ENCODE measurements around the gene NEUROG3. TPM values are rescaled to one million over a fixed set of nuclear protein-coding genes. Genes with fewer than 3 reads are reported as not detected.
A peak's percentile ranks its signal among the peaks of the same experiment; 100 is the strongest.

The NEUROG3 gene
- polyA plus RNA-seq, 2 of the 4 experiments (the other 2 are of a cell fraction): not detected

DNA sequence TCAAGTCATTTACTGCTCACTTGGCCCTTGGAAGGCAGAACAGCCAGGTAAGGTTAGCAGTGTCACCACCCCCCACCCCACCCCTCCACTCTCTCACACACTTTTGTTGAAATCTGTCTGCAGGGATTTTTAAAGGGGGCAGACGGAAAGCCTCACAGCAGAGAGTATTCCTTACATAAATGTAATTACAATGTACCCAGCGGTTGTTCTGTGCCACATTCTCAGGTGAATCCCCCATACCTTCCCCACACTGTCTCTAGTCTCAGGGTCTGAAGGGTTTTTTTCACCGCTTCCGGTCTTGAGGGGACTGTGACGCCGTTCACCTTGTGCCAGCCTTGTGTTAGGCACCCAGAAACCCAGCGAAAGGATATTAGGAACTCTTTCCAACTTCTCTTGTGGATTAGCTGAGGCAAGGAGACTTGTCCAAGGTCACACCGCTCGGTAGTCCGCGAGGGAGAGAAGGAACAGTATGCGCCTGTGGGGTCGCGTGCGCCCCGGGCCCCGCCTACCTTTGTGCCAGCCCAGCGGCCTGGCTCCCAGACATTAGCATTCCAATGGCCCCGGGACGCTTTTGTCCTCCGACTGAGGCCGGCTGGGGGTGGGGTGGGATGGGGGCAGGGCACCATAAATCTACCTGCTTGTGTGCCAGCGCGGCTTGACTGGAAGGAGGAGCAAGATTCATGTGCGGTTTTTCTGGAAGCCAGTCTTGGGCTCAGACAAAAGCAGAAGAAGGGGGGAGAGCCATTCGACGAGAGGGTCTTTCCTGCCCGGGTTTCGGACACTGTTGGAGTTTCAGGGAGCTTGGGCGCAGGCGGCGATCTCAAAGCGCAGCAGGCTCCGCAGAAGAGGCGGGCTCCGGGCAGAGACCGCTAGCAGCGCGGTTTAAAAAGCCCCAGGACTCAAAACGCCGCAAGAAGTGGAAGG lies 4.5 kb downstream of the NEUROG3 start:
- H3K4me2 ChIP-seq: no peak overlapping the region
- ChIA-PET POLR2A (no interaction called here), CTCF (interaction anchor here (1.1 kb wide), 1 partner anchor 15 kb away, joined by 3 read pairs; no protein-coding TSS in a partner anchor)
- no peak overlapping the region for H3K27ac ChIP-seq
- WGBS (ENCODE audit: missing lambda C conversion rate): 57% methylated on average over 33 of the region's 41 CpGs
- DNase-seq (ENCODE audit: low read depth in 1 of 2, low spot score in 1 of 2) (no peak), ATAC-seq (no peak), FAIRE-seq (no peak)
- H3K4me1 ChIP-seq: peaks cover 6% of the 10 kb centered on the region; the same call in 1 of the 3 replicates
- H3K4me3 ChIP-seq: no peak overlapping the region
- TF ChIP-seq CBX8 (IDR thresholded peaks at IDR 0.05) (no peak), NR3C1 (IDR thresholded peaks at IDR 0.05) (no peak), FOXS1 (CRISPR knock-in tag; IDR thresholded peaks at IDR 0.05) (no peak), MAFK (IDR thresholded peaks at IDR 0.05; ENCODE audit: partially characterized antibody) (no peak), ZSCAN20 (CRISPR knock-in tag; IDR thresholded peaks at IDR 0.05) (no peak), HOXB13 (CRISPR knock-in tag; IDR thresholded peaks at IDR 0.05; ENCODE audit: low read depth) (no peak), CEBPB (IDR thresholded peaks at IDR 0.05) (no peak), TP53 (CRISPR knock-in tag; IDR thresholded peaks at IDR 0.05) (no peak), HOXB5 (CRISPR knock-in tag; IDR thresholded peaks at IDR 0.05) (no peak)
- TF ChIP-seq, protein P1, sequence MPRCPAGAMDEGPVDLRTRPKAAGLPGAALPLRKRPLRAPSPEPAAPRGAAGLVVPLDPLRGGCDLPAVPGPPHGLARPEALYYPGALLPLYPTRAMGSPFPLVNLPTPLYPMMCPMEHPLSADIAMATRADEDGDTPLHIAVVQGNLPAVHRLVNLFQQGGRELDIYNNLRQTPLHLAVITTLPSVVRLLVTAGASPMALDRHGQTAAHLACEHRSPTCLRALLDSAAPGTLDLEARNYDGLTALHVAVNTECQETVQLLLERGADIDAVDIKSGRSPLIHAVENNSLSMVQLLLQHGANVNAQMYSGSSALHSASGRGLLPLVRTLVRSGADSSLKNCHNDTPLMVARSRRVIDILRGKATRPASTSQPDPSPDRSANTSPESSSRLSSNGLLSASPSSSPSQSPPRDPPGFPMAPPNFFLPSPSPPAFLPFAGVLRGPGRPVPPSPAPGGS (IDR thresholded peaks at IDR 0.05): no peak
- TF ChIP-seq, protein P2, sequence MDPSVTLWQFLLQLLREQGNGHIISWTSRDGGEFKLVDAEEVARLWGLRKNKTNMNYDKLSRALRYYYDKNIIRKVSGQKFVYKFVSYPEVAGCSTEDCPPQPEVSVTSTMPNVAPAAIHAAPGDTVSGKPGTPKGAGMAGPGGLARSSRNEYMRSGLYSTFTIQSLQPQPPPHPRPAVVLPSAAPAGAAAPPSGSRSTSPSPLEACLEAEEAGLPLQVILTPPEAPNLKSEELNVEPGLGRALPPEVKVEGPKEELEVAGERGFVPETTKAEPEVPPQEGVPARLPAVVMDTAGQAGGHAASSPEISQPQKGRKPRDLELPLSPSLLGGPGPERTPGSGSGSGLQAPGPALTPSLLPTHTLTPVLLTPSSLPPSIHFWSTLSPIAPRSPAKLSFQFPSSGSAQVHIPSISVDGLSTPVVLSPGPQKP (IDR thresholded peaks at IDR 0.05; ENCODE audit: low read depth, low read length): no peak
- TF ChIP-seq, protein P3, sequence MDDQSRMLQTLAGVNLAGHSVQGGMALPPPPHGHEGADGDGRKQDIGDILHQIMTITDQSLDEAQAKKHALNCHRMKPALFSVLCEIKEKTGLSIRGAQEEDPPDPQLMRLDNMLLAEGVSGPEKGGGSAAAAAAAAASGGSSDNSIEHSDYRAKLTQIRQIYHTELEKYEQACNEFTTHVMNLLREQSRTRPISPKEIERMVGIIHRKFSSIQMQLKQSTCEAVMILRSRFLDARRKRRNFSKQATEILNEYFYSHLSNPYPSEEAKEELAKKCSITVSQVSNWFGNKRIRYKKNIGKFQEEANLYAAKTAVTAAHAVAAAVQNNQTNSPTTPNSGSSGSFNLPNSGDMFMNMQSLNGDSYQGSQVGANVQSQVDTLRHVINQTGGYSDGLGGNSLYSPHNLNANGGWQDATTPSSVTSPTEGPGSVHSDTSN (IDR thresholded peaks at IDR 0.05): no peak
- TF ChIP-seq, protein P4, sequence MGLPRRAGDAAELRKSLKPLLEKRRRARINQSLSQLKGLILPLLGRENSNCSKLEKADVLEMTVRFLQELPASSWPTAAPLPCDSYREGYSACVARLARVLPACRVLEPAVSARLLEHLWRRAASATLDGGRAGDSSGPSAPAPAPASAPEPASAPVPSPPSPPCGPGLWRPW (IDR thresholded peaks at IDR 0.05): no peak
- H3K9me3 ChIP-seq: no peaks in the 10 kb centered on the region

DNA sequence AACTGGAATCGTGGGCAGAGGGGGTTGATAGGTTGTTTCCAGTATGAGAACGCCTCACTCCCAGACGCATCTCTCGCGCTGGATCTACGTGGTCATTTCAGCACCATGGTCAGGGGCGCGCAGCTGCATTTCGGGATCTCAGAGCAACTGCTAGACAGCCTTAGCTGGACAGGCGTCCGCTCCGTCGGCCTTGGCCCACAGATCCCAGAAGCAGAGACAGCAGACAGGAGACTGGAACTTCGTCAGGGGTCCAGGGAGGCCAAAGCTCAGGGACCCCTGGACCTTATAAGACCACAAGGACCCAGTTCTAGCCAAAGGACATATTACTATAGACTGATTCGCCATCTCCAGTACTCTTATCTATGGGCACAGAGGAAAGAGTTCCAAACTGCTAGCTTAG lies 5.3 kb downstream of the NEUROG3 start:
- 16% methylated on average over 7 of the region's 15 CpGs for WGBS (ENCODE audit: missing lambda C conversion rate)
- POLR2A ChIA-PET: no interaction called here
- FAIRE-seq (no peak), ATAC-seq (peak; percentile 73 to 79; a peak in 5 of 6 replicates), DNase-seq (ENCODE audit: low read depth in 1 of 2, low spot score in 1 of 2) (peak; percentile 24 to 41)
- no peaks in the 10 kb centered on the region; the same call in 2 of the 3 replicates for H3K4me1 ChIP-seq
- CTCF ChIA-PET: interaction anchor here (1.0 kb wide), 1 partner anchor 13 kb away, joined by 4 read pairs; no protein-coding TSS in a partner anchor
- no peaks in the 10 kb centered on the region for H3K9me3 ChIP-seq
- H3K4me2 ChIP-seq: no peak overlapping the region
- TF ChIP-seq ESRRA (IDR thresholded peaks at IDR 0.05; ENCODE audit: borderline replicate concordance, low read length) (no peak), HOXB5 (CRISPR knock-in tag; IDR thresholded peaks at IDR 0.05) (no peak), EHMT2 (IDR thresholded peaks at IDR 0.05; ENCODE audit: low read depth) (peak; percentile 68; the same call in 1 of the 2 replicates)
- TF ChIP-seq, protein P5, sequence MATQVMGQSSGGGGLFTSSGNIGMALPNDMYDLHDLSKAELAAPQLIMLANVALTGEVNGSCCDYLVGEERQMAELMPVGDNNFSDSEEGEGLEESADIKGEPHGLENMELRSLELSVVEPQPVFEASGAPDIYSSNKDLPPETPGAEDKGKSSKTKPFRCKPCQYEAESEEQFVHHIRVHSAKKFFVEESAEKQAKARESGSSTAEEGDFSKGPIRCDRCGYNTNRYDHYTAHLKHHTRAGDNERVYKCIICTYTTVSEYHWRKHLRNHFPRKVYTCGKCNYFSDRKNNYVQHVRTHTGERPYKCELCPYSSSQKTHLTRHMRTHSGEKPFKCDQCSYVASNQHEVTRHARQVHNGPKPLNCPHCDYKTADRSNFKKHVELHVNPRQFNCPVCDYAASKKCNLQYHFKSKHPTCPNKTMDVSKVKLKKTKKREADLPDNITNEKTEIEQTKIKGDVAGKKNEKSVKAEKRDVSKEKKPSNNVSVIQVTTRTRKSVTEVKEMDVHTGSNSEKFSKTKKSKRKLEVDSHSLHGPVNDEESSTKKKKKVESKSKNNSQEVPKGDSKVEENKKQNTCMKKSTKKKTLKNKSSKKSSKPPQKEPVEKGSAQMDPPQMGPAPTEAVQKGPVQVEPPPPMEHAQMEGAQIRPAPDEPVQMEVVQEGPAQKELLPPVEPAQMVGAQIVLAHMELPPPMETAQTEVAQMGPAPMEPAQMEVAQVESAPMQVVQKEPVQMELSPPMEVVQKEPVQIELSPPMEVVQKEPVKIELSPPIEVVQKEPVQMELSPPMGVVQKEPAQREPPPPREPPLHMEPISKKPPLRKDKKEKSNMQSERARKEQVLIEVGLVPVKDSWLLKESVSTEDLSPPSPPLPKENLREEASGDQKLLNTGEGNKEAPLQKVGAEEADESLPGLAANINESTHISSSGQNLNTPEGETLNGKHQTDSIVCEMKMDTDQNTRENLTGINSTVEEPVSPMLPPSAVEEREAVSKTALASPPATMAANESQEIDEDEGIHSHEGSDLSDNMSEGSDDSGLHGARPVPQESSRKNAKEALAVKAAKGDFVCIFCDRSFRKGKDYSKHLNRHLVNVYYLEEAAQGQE (IDR thresholded peaks at IDR 0.05): peak; percentile 96
- no peak overlapping the region for H3K27ac ChIP-seq
- H3K4me3 ChIP-seq: no peak overlapping the region
